Tongue (tissue), 3 donors: Measurements from ENCODE around the gene ZNF17. TPM values are rescaled to one million over a fixed set of nuclear protein-coding genes. Genes with fewer than 3 reads are reported as not detected.
A peak's percentile ranks its signal among the peaks of the same experiment; 100 is the strongest.

Source experiments
- DNase-seq: peaks from one replicate; pipeline ENCODE4 v3.0.0-alpha.2; 2015
- small RNA-seq: library from RNA; depleted of rRNA; stranded (forward); fragments of <200 nt; gene quantifications from one replicate; pipeline ENCODE3, GENCODE V24; 2014; ENCODE audit warnings: low replicate concordance
- total RNA-seq: library from RNA; depleted of rRNA; stranded (reverse); fragments of >200 nt; gene quantifications from one replicate; pipeline ENCODE4 v1.2.3, GENCODE V29; 2014

The ZNF17 gene
- total RNA-seq, 1 donor from 2014 or later = 22.5 TPM

DNA sequence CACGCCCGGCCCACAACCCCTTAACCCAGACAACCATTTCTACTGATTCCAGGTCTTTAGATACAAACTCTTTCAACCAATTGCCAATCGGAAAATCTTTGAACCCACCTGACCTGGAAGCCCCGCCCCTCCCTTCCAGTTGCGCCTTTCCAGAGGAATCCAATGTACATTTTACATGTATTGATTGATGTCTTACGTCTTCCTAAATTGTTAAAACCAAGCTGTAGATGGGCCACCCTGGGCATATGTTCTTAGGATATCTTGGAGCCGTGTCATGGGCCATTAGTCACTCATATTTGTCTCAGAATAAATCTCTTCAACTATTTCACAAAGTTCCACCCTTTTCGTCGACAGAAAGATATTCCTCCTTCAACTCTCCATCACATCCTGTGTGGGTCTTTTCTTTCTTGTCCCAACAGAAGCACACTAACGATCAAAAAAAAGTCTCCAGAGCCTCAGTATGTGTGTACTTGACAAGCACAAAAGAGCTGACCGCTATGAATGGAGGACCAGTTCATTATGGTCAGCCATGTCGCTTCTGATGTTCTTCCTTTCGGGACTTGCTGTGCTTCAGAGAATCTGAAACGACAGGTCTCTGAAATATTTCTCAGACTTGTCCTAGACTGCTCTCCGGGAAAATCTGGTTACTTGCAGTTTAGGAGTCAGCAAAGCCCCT, 23.6 kb downstream of the ZNF17 start:
- DNase-seq = no peak

DNA sequence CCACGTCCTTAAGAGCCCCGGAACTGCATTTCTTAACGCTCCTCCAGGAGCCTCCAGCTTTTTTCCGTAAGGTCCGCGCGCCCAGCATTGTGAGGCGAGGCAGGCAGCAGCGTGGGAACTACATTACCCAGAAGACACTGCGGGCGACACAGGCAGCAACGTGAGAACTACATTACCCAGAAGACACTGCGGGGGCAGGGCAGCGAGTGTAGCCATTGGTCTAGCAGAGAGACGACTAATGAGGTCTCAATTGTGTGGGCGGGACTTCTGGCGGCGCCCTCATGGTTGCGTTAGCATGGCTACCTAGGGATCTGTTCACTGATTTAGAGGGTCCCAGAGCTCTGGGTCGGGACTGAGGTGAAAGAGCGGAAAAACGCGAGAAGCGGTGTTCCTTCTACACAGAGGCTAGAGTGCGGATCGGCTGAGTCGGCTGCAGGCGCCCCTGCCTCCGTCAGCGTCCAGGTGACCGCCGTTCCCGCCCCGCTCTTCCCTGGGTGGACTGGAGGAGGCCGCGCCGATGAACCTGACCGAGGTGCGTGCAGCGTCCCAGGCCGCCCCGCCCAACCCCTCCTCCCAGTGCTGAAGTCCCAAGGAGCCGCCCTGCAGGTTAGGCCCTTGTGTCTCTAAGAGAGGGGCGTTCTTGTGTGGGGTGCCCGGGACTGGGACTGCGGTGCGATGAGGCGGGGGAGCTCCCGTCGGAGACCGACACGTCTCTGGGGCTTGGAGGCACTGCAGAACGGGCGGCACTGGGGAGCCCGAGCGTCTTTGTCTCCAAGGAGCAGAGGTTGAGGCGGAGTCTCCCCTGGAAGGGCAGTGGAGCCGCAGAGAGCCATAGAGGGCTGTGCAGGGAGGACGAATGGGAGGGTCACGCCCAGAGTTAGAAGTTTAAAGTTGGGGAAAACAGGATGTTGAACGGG, 24.4 kb downstream of the ZNF17 start, which contains the start of gene ZNF749:
ZNF749 (plus strand) TSS at position 264 of the 917 bp plus-strand sequence; CDS start at position 518, 254 bp downstream.
- DNase-seq = peak; percentile 99

DNA sequence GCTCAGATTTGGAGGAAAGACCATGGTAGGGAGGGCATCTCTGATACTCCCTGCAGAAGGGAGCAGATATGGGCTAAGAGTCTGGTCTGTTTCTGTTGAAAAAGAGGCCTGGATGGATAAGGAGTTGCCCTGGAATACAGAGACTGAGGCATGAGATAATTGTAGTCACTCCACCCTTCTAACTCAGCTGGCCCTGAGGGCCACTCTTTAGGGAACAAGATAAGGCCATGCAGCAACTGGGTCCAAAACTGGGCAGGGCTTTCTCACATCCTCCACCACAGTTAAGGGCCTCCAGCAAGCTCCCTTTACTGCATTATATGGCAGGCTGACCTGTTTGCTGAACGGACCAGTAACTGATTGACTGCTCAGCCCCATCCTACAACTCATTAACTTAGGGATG, 25.5 kb downstream of the ZNF17 start:
- no peak for DNase-seq

DNA sequence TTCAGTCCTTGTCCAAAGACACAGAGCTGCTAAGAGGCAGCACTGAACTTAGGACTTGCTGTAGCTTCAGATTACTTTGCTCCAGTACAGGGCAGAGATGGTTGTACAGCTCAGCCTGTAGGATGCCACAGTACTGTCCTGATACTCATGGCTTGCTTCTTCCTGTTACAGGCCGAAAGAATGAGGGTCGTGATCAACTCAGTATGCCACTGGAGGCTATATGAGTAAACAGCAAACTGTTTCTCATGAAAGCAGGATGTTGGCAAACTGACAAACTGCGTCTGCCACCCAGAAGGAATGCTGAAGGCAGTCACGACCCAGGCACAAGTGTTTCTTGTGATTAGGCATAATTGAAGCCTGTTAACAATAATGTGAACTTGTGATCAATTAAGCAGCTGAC, 27.0 kb downstream of the ZNF17 start:
- no peak for DNase-seq

DNA sequence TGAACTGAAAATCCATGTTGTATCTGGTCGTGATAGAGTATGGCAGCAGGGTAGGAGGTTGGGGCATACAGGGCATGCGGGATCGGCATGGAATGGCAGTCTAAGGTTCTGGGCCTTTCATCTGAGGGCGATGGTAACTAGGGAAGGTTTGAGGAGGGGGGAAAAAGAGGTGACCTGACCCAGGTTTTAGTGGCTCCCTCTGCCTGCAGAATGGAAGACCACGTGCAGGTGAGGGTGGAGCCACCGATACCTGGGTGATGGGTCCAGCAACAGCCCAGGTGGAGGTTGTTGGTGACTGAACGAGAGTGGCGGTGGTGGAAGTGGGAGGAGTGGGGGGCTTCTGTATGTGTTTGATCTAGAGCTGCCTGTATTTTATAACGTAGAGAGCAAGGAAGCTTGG, 28.0 kb downstream of the ZNF17 start:
- DNase-seq = no peak

GRCh38 chr19:57441979-57442752, 31.2 kb downstream of the ZNF17 start:
- DNase-seq = no peak

DNA sequence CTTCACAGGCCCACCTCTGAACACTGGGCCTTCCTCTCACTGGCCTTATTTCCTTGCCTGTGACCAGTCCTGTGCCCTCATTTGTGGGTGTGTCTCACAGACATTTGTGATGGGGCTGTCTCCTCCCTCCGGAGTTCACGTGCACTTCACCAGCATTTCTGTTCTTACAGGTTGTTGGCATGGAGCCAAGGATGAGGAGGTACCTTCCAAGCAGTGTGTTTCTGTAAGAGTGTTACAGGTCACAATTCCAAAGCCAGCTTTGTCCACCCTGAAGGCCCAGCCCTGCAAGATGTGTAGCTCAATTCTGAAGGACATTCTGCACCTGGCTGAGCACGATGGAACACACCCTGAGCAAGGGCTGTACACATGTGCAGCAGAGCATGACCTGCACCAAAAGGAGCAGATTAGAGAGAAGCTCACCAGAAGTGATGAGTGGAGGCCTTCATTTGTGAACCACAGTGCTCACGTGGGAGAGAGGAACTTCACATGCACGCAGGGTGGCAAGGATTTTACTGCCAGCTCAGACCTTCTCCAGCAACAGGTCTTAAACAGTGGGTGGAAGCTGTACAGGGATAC, 32.2 kb downstream of the ZNF17 start:
- no peak for DNase-seq

GRCh38 chr19:57452307-57452706, 41.3 kb downstream of the ZNF17 start:
- DNase-seq = no peak

DNA sequence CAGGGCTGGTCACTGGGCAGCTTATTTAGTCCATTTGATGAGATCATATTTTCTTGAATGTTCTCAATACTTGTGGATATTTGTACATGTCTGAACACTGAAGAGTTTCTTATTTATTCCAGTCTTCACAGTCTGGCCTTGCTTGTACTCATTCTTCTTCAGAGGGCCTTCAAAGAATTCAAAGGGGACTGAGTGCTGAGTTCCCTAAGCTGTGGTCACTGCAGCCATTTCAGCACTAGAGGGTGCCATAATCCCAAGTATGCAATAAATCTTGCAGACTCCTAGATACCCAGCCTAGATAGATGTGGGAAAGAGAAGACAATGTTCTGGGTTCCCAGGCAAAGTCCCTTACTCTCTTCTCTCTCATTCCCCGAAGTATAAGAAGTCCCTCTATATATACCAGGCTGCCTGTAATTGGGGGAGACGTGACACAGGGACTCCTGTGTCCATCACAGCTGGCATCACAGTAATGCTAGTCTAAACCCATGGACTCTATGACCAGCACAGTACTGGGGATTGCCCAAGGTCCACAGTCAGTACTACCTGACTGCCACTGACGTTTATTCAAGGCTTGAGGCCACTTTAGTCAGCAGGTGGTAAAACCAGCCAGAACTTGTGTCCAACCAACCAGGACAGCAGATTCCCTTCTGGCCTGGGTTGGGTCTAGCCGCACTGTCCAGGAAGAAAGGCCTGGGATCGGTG, 54.9 kb downstream of the ZNF17 start:
- no peak for DNase-seq

- DNase-seq = no peak
Observed at GRCh38 chr19:57466489-57466888, 55.5 kb downstream of the ZNF17 start.

Small RNA genes lying within 50 kb of the gene (small RNA-seq; reads per million reads assigned to genes)
- gene VN1R107P = not detected

Other genes with a start within 250 kb of the ZNF17 start
- not detected for gene DUXA, start 243.7 kb upstream of the ZNF17 start, total RNA-seq
- 52.6 TPM for gene ZNF264, start 219.7 kb upstream of the ZNF17 start, total RNA-seq
- not detected for gene AURKC, start 180.1 kb upstream of the ZNF17 start, total RNA-seq
- 34.1 TPM for gene ZNF805, start 170.5 kb upstream of the ZNF17 start, total RNA-seq
- gene ZNF460, start 130.7 kb upstream of the ZNF17 start, total RNA-seq = 110 TPM
- gene ZNF543, start 90.7 kb upstream of the ZNF17 start, total RNA-seq = 19.2 TPM
- 13.5 TPM for gene ZNF304, start 59.9 kb upstream of the ZNF17 start, total RNA-seq
- 15.8 TPM for gene TRAPPC2B, start 47.6 kb upstream of the ZNF17 start, total RNA-seq
- 4.9 TPM for gene ZNF547, start 47.6 kb upstream of the ZNF17 start, total RNA-seq
- gene ZNF548, start 21.3 kb upstream of the ZNF17 start, total RNA-seq = 43.4 TPM
- 15.8 TPM for gene ZNF749, start 24.2 kb downstream of the ZNF17 start, total RNA-seq
- 1.2 TPM for gene VN1R1, start 46.0 kb downstream of the ZNF17 start, total RNA-seq
- gene ZNF772, start 66.4 kb downstream of the ZNF17 start, total RNA-seq = 25.2 TPM
- 12.0 TPM for gene ZNF419, start 76.6 kb downstream of the ZNF17 start, total RNA-seq
- gene ZNF773, start 88.8 kb downstream of the ZNF17 start, total RNA-seq = 34.7 TPM
- gene ZNF549, start 116.2 kb downstream of the ZNF17 start, total RNA-seq = 9.3 TPM
- gene ZNF550, start 148.7 kb downstream of the ZNF17 start, total RNA-seq = 15.1 TPM
- gene ZNF416, start 167.8 kb downstream of the ZNF17 start, total RNA-seq = 5.4 TPM
- 11.2 TPM for gene ZIK1, start 173.0 kb downstream of the ZNF17 start, total RNA-seq
- gene ZNF530, start 188.7 kb downstream of the ZNF17 start, total RNA-seq = 5.1 TPM
- 23.3 TPM for gene ZNF134, start 203.1 kb downstream of the ZNF17 start, total RNA-seq
- 19.0 TPM for gene ZNF211, start 222.0 kb downstream of the ZNF17 start, total RNA-seq